Keratinocyte (primary cell): ENCODE measurements around the gene KCNMA1. TPM values are rescaled to one million over a fixed set of nuclear protein-coding genes. Genes with fewer than 3 reads are reported as not detected.

Experiments
- DNase-seq: peaks from one replicate; pipeline ENCODE4 v3.0.0-alpha.2; 2011; ENCODE audit warnings: low read depth, missing footprints, low spot score
- FAIRE-seq: peaks from 2 replicates; lab custom pipeline; 2011; peaks lifted over from hg19 to GRCh38; lab: Jason Lieb, UNC
- H2AFZ ChIP-seq: 2 replicates; pipeline ENCODE4 v1.6.0; 2012; ENCODE audit warnings: low read length, control low read depth, inconsistent platforms; ENCODE audit not compliant: control insufficient read depth
- H3K27ac ChIP-seq: 2 replicates; pipeline ENCODE4 v1.5.1; 2011; ENCODE audit warnings: low read length; ENCODE audit not compliant: control insufficient read depth, insufficient read depth
- H3K27me3 ChIP-seq: 3 replicates; pipeline ENCODE4 v1.6.0; 2011; ENCODE audit warnings: low read length; ENCODE audit not compliant: control insufficient read depth, insufficient read depth; ENCODE audit errors: extremely low read depth
- H3K36me3 ChIP-seq, 2 experiments: 2 replicates in 1 of 2; 3 replicates in 1 of 2; pipeline ENCODE4 v1.5.1; 2011; ENCODE audit warnings: low read length in 2 of 2, mild to moderate bottlenecking in 1 of 2; ENCODE audit not compliant: control insufficient read depth in 2 of 2, insufficient read depth in 2 of 2; ENCODE audit errors: extremely low read depth in 1 of 2
- H3K4me1 ChIP-seq: 3 replicates; pipeline ENCODE4 v1.5.1; 2011; ENCODE audit warnings: low read length; ENCODE audit not compliant: control insufficient read depth, insufficient read depth; ENCODE audit errors: extremely low read depth
- H3K4me2 ChIP-seq: 3 replicates; pipeline ENCODE4 v1.6.0; 2011; ENCODE audit warnings: low read depth, low read length; ENCODE audit not compliant: control insufficient read depth, insufficient read depth; ENCODE audit errors: extremely low read depth
- H3K4me3 ChIP-seq, 3 experiments: fragments of 200-600 bp in 1 of 3; sonication (generic) in 1 of 3; 2 replicates in 2 of 3; 3 replicates in 1 of 3; pipeline ENCODE4 v1.5.1; 2011 to 2016; ENCODE audit warnings: low read length in 3 of 3, mild to moderate bottlenecking in 3 of 3, control low read depth in 2 of 3, inconsistent platforms in 1 of 3, low read depth in 1 of 3, mixed read lengths in 1 of 3, mixed run types in 1 of 3, moderate library complexity in 1 of 3; ENCODE audit not compliant: control insufficient read depth in 2 of 3, insufficient read depth in 2 of 3; ENCODE audit errors: extremely low read depth in 1 of 3
- H3K79me2 ChIP-seq: 2 replicates; pipeline ENCODE4 v1.6.0; 2012; ENCODE audit warnings: low read length; ENCODE audit not compliant: control insufficient read depth, insufficient read depth
- H3K9ac ChIP-seq: 3 replicates; pipeline ENCODE4 v1.6.0; 2011; ENCODE audit warnings: low read length; ENCODE audit not compliant: control insufficient read depth, insufficient read depth; ENCODE audit errors: extremely low read depth
- H3K9me1 ChIP-seq: 3 replicates; pipeline ENCODE4 v1.6.0; 2011; ENCODE audit warnings: low read length; ENCODE audit not compliant: control insufficient read depth, insufficient read depth; ENCODE audit errors: extremely low read depth
- H3K9me3 ChIP-seq: 2 replicates; pipeline ENCODE4 v1.5.1; 2012; ENCODE audit warnings: low read depth, low read length; ENCODE audit not compliant: control insufficient read depth
- H4K20me1 ChIP-seq: 3 replicates; pipeline ENCODE4 v1.6.0; 2011; ENCODE audit warnings: low read length; ENCODE audit not compliant: control insufficient read depth, insufficient read depth; ENCODE audit errors: extremely low read depth
- CTCF ChIP-seq, 3 experiments: IDR thresholded peaks in 1 of 3; conservative IDR thresholded peaks in 1 of 3; optimal IDR thresholded peaks in 1 of 3; 2 replicates in 2 of 3; 3 replicates in 1 of 3; pipeline versions ENCODE3 to v1.5.1; 2011; ENCODE audit warnings: low read length in 3 of 3, mild to moderate bottlenecking in 3 of 3, moderate library complexity in 2 of 3, control low read depth in 1 of 3, inconsistent platforms in 1 of 3; ENCODE audit not compliant: insufficient read depth in 2 of 3; ENCODE audit errors: extremely low read depth in 1 of 3
- EZH2 ChIP-seq: IDR thresholded peaks from one replicate; pipeline ENCODE4 v1.6.1; 2012; ENCODE audit warnings: inconsistent platforms, mild to moderate bottlenecking, low read length, moderate library complexity
- dilution Hi-C: fragments of 300-500 bp; cut with MboI; formaldehyde crosslinking; loops from one replicate; pipeline ENCODE4 v1.7.0; 2020; ENCODE audit warnings: low sequenced_read_pairs; ENCODE audit not compliant: extremely low pct_ligation_motif_present
- polyA plus RNA-seq, 5 experiments: library from polyadenylated mRNA; depleted of rRNA in 3 of 5; stranded (reverse) in 3 of 5; stranded (forward) in 1 of 5; unstranded in 1 of 5; fragments of >200 nt; gene quantifications; 1 replicate in 1 of 5; 2 replicates in 3 of 5; 3 replicates in 1 of 5; pipeline versions ENCODE4 v1.2.1 to v1.2.3, GENCODE V29; 2011 to 2012; ENCODE audit warnings: missing spikeins in 2 of 5, low read depth in 1 of 5, low replicate concordance in 1 of 5

Gene KCNMA1
- polyA plus RNA-seq, 1 donor (not counting 4 experiments of a cell fraction or from before 2014, with no cell fraction given) = 6.3 TPM

GRCh38 chr10:77670817-77671443, 33.3 kb upstream of the KCNMA1 start:
- Histone ChIP-seq H3K4me2 (no peak overlapping the region), H3K9ac (no peak overlapping the region), H4K20me1 (no peaks in the 10 kb centered on the region), H3K27me3 (peaks cover 12% of the 10 kb centered on the region), H3K4me1 (no peaks in the 10 kb centered on the region), H3K4me3 (no peak overlapping the region), H3K79me2 (no peaks in the 10 kb centered on the region), H3K27ac (no peak overlapping the region), H3K36me3 (no peaks in the 10 kb centered on the region), H3K9me1 (no peaks in the 10 kb centered on the region), H3K9me3 (no peaks in the 10 kb centered on the region), H2AFZ (no peak overlapping the region)
- FAIRE-seq (no peak), DNase-seq (no peak)
- dilution Hi-C loops = no loop called here
- TF ChIP-seq EZH2 (no peak), CTCF (optimal IDR thresholded peaks at IDR 0.05 in 1 of 3, IDR thresholded peaks at IDR 0.05 in 1 of 3, conservative IDR thresholded peaks at IDR 0.05 in 1 of 3; ENCODE audit: extremely low read depth in 1 of 3, insufficient read depth in 2 of 3, low read length in 3 of 3) (no peak)

- Histone ChIP-seq H3K4me3 (no peak overlapping the region), H3K27ac (no peak overlapping the region), H2AFZ (no peak overlapping the region), H3K27me3 (peaks cover 8% of the 10 kb centered on the region), H3K4me2 (no peak overlapping the region), H4K20me1 (no peaks in the 10 kb centered on the region), H3K36me3 (no peaks in the 10 kb centered on the region), H3K9me1 (no peaks in the 10 kb centered on the region), H3K9ac (no peak overlapping the region), H3K9me3 (no peaks in the 10 kb centered on the region), H3K79me2 (no peaks in the 10 kb centered on the region), H3K4me1 (no peaks in the 10 kb centered on the region)
- dilution Hi-C loops = no loop called here
- DNase-seq = no peak
- TF ChIP-seq EZH2 = no peak
- TF ChIP-seq CTCF (optimal IDR thresholded peaks at IDR 0.05 in 1 of 3, IDR thresholded peaks at IDR 0.05 in 1 of 3, conservative IDR thresholded peaks at IDR 0.05 in 1 of 3; ENCODE audit: extremely low read depth in 1 of 3, insufficient read depth in 2 of 3, low read length in 3 of 3) = no peak
- FAIRE-seq = no peak
These were observed 32.3 kb upstream of the KCNMA1 start for GRCh38 chr10:77669892-77670291.
